ENCODE measurements around the gene G6PC1.

GRCh38 chr17:42872251-42872965 is 28.2 kb upstream of the G6PC1 start:
- TF ChIP-seq CTCF (IDR thresholded peaks at IDR 0.05) (no peak), EZH2phosphoT487 (IDR thresholded peaks at IDR 0.05) (no peak)
